A549 (cell line): ENCODE measurements around the gene NR1H2. TPM values are rescaled to one million over a fixed set of nuclear protein-coding genes. Genes with fewer than 3 reads are reported as not detected.

Source experiments
- ATAC-seq, 2 experiments: fragments of 200-7000 bp in 1 of 2; fragments of >200 bp in 1 of 2; cut with Nextera tagmentation in 1 of 2; cut with Tn5 transposase in 1 of 2; 3 replicates each; pipeline versions ENCODE4 v1.8.0 to v1.9.1; 2018 to 2020; ENCODE audit warnings: mild to moderate bottlenecking in 1 of 2, moderate library complexity in 1 of 2
- CTCF ChIA-PET: fragments of 300-600 bp; sonication (Branson Sonifier 250); formaldehyde crosslinking; extraction: SDS; loops from one replicate; lab custom pipeline; 2021; ENCODE audit warnings: antibody characterized with exemption, inconsistent platforms; lab: Yijun Ruan, JAX
- POLR2A ChIA-PET: fragments of 350-600 bp; formaldehyde crosslinking; extraction: SDS; loops from one replicate; lab custom pipeline; 2021; ENCODE audit warnings: antibody characterized with exemption, inconsistent platforms; lab: Yijun Ruan, JAX
- DNase-seq, 2 experiments: peaks; one replicate each; pipeline versions ENCODE4 v3.0.0 to v3.0.0-alpha.2; 2011 to 2016; ENCODE audit warnings: low read depth in 1 of 2, low spot score in 1 of 2
- FAIRE-seq: peaks from 2 replicates; lab custom pipeline; 2011; peaks lifted over from hg19 to GRCh38; lab: Jason Lieb, UNC
- H3K27ac ChIP-seq, 2 experiments: fragments of >200 bp; sonication (Bioruptor Twin); formaldehyde crosslinking; 3 replicates each; pipeline ENCODE4 v1.5.1; 2016 to 2017
- H3K4me1 ChIP-seq: fragments of >200 bp; sonication (Bioruptor Twin); formaldehyde crosslinking; 3 replicates; pipeline ENCODE4 v1.6.1; 2016
- H3K4me2 ChIP-seq: fragments of >200 bp; sonication (Bioruptor Twin); formaldehyde crosslinking; 3 replicates; pipeline ENCODE4 v1.6.1; 2016
- H3K4me3 ChIP-seq: fragments of >200 bp; sonication (Bioruptor Twin); formaldehyde crosslinking; 3 replicates; pipeline ENCODE4 v1.5.1; 2016
- H3K9me3 ChIP-seq: fragments of >200 bp; sonication (Bioruptor Twin); formaldehyde crosslinking; 3 replicates; pipeline ENCODE4 v1.6.1; 2016
- ATOH8 ChIP-seq: fragments of 250-450 bp; sonication (Bioruptor Pico); IDR thresholded peaks from 2 replicates; pipeline ENCODE4 v1.5.0; 2020; ENCODE audit warnings: low read depth, mild to moderate bottlenecking, moderate library complexity
- BHLHE40 ChIP-seq: IDR thresholded peaks from 2 replicates; pipeline ENCODE4 v1.6.1; 2012; ENCODE audit warnings: low read depth, low read length, inconsistent platforms
- CBX2 ChIP-seq: fragments of 200-600 bp; sonication (generic); IDR thresholded peaks from 2 replicates; pipeline ENCODE4 v1.6.1; 2016; ENCODE audit warnings: low read depth, mild to moderate bottlenecking, borderline replicate concordance
- CBX8 ChIP-seq: fragments of 200-600 bp; sonication (generic); IDR thresholded peaks from 2 replicates; pipeline ENCODE4 v1.6.1; 2016
- CEBPB ChIP-seq, 2 experiments: fragments of >200 bp in 1 of 2; sonication (Bioruptor Twin) in 1 of 2; formaldehyde crosslinking in 1 of 2; IDR thresholded peaks; 2 replicates each; pipeline ENCODE4 v1.6.1; 2012 to 2016
- CHD4 ChIP-seq: fragments of 200-600 bp; sonication (generic); IDR thresholded peaks from 2 replicates; pipeline ENCODE4 v1.6.1; 2016; ENCODE audit warnings: antibody characterized with exemption, mild to moderate bottlenecking, borderline replicate concordance
- CTCF ChIP-seq: fragments of >200 bp; sonication (Bioruptor Twin); formaldehyde crosslinking; IDR thresholded peaks from 3 replicates; pipeline ENCODE4 v1.5.1; 2016
- EHF ChIP-seq: fragments of 250-450 bp; sonication (Bioruptor Pico); IDR thresholded peaks from 2 replicates; pipeline ENCODE4 v1.5.0; 2020; ENCODE audit warnings: mild to moderate bottlenecking
- ELK1 ChIP-seq: fragments of 150-350 bp; IDR thresholded peaks from 2 replicates; pipeline ENCODE4 v1.6.1; 2014; ENCODE audit warnings: low read depth, mild to moderate bottlenecking, low read length
- EP300 ChIP-seq, 2 experiments: fragments of >200 bp; sonication (Bioruptor Twin); formaldehyde crosslinking; IDR thresholded peaks; 2 replicates in 1 of 2; 3 replicates in 1 of 2; pipeline ENCODE4 v1.6.1; 2016 to 2017
- GATA3 ChIP-seq: IDR thresholded peaks from 2 replicates; pipeline ENCODE4 v1.6.1; 2012; ENCODE audit warnings: borderline replicate concordance
- HDAC2 ChIP-seq: fragments of 200-600 bp; sonication (generic); IDR thresholded peaks from 2 replicates; pipeline ENCODE4 v1.6.1; 2016
- HEYL ChIP-seq: fragments of 250-450 bp; sonication (Bioruptor Pico); IDR thresholded peaks from 2 replicates; pipeline ENCODE4 v1.8.0; 2021; ENCODE audit warnings: mild to moderate bottlenecking, moderate library complexity
- HOXB5 ChIP-seq: fragments of 250-450 bp; sonication (Bioruptor Pico); IDR thresholded peaks from 2 replicates; pipeline ENCODE4 v1.5.0; 2020; ENCODE audit warnings: mild to moderate bottlenecking, moderate library complexity
- JUN ChIP-seq, 2 experiments: fragments of >200 bp; sonication (Bioruptor Twin); formaldehyde crosslinking; IDR thresholded peaks; 2 replicates in 1 of 2; 3 replicates in 1 of 2; pipeline ENCODE4 v1.6.1; 2016 to 2017
- KDM1A ChIP-seq: fragments of 200-600 bp; sonication (generic); IDR thresholded peaks from 2 replicates; pipeline ENCODE4 v1.6.1; 2016; ENCODE audit warnings: low read depth, mild to moderate bottlenecking
- KDM5A ChIP-seq: fragments of 200-600 bp; sonication (generic); IDR thresholded peaks from 2 replicates; pipeline ENCODE4 v1.6.1; 2016; ENCODE audit warnings: antibody characterized with exemption, mild to moderate bottlenecking
- NFE2L2 ChIP-seq: fragments of 150-350 bp; conservative IDR thresholded peaks from 2 replicates; pipeline ENCODE4 v1.6.1; 2014; ENCODE audit warnings: low read length
- PHF8 ChIP-seq: fragments of 200-600 bp; sonication (generic); IDR thresholded peaks from 2 replicates; pipeline ENCODE4 v1.6.1; 2016; ENCODE audit warnings: low read depth, mild to moderate bottlenecking, antibody characterized with exemption, moderate library complexity, borderline replicate concordance
- POLR2A ChIP-seq: IDR thresholded peaks from 2 replicates; pipeline ENCODE4 v1.6.1; 2012; ENCODE audit warnings: mild to moderate bottlenecking, low read length
- POLR2AphosphoS2 ChIP-seq: conservative IDR thresholded peaks from 2 replicates; pipeline ENCODE4 v1.6.1; 2012; ENCODE audit warnings: low read length, improper control_type of control experiment, inconsistent platforms
- RCOR1 ChIP-seq: fragments of 150-350 bp; IDR thresholded peaks from 2 replicates; pipeline ENCODE4 v1.6.1; 2014; ENCODE audit warnings: antibody characterized with exemption, low read length, low read depth
- REST ChIP-seq: fragments of 200-600 bp; sonication (generic); IDR thresholded peaks from 2 replicates; pipeline ENCODE4 v1.6.1; 2016; ENCODE audit warnings: antibody characterized with exemption, mild to moderate bottlenecking, moderate library complexity
- RFX5 ChIP-seq: fragments of 450-650 bp; IDR thresholded peaks from 2 replicates; pipeline ENCODE4 v1.7.1; 2014; ENCODE audit warnings: antibody characterized with exemption, mild to moderate bottlenecking, moderate library complexity
- RNF2 ChIP-seq: fragments of 200-600 bp; sonication (generic); IDR thresholded peaks from 2 replicates; pipeline ENCODE4 v1.6.1; 2016; ENCODE audit warnings: low read depth, mild to moderate bottlenecking, antibody characterized with exemption, moderate library complexity, borderline replicate concordance
- TFCP2L1 ChIP-seq: fragments of 250-450 bp; sonication (Bioruptor Pico); IDR thresholded peaks from 2 replicates; pipeline ENCODE4 v1.5.0; 2021; ENCODE audit warnings: mild to moderate bottlenecking
- USF2 ChIP-seq: fragments of 450-650 bp; IDR thresholded peaks from 2 replicates; pipeline ENCODE4 v1.6.1; 2014; ENCODE audit warnings: antibody characterized with exemption
- ZSCAN20 ChIP-seq: fragments of 250-450 bp; sonication (Bioruptor Pico); IDR thresholded peaks from 2 replicates; pipeline ENCODE4 v1.8.0; 2022; ENCODE audit warnings: mild to moderate bottlenecking, moderate library complexity
- WGBS: methylation state at CpG from one replicate; pipeline ENCODE4 v1.1.6; 2017; ENCODE audit errors: missing lambda C conversion rate; 5-methylcytosine and 5-hydroxymethylcytosine counted together
- polyA plus RNA-seq, 4 experiments: library from polyadenylated mRNA; depleted of rRNA in 3 of 4; stranded (reverse); fragments of >200 nt; fragmentation: RNase III in 1 of 4; extraction: RNeasy Plus Mini Kit Qiagen cat#74134 plus additional on column Dnase treatment in 1 of 4; gene quantifications; 2 replicates in 3 of 4; 3 replicates in 1 of 4; pipeline ENCODE4 v1.2.3, GENCODE V29; 2011 to 2017
- TF ChIP-seq, protein P1 (sequence below): IDR thresholded peaks from 2 replicates; pipeline ENCODE4 v1.6.1; 2012; ENCODE audit warnings: low read depth, borderline replicate concordance
- TF ChIP-seq, protein P2 (sequence below): fragments of >200 bp; sonication (Bioruptor Twin); formaldehyde crosslinking; IDR thresholded peaks from 2 replicates; pipeline ENCODE4 v1.6.1; 2016
- TF ChIP-seq, protein P3 (sequence below): IDR thresholded peaks from 2 replicates; pipeline ENCODE4 v1.6.1; 2012

NR1H2 gene
- polyA plus RNA-seq, 2 of the 4 experiments (the other 2 are of a cell fraction) = 39.3 to 67.0 TPM

GRCh38 chr19:50431343-50432220, 55.3 kb downstream of the NR1H2 start:
- peak; percentile 83 to 95 for ATAC-seq
- no peak for FAIRE-seq
- Histone ChIP-seq H3K9me3 (no peaks in the 10 kb centered on the region), H3K27ac (peak overlapping the region; percentile 65 to 88), H3K4me3 (peak overlapping the region; percentile 67), H3K4me2 (peak overlapping the region; percentile 96), H3K4me1 (peaks cover 11% of the 10 kb centered on the region)
- DNase-seq = peak; percentile 72 to 90
- ChIA-PET POLR2A (no interaction called here), CTCF (interaction anchor here (0.9 to 3.5 kb wide), 6 partner anchors 16 to 74 kb away, joined by 3 to 19 read pairs (median 4); no protein-coding TSS in a partner anchor)
- 8% methylated on average over 33 of the region's 54 CpGs for WGBS
- TF ChIP-seq POLR2AphosphoS2 = no peak
- TF ChIP-seq, protein P1, sequence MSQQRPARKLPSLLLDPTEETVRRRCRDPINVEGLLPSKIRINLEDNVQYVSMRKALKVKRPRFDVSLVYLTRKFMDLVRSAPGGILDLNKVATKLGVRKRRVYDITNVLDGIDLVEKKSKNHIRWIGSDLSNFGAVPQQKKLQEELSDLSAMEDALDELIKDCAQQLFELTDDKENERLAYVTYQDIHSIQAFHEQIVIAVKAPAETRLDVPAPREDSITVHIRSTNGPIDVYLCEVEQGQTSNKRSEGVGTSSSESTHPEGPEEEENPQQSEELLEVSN = no peak
- TF ChIP-seq CBX8 = no peak
- TF ChIP-seq CHD4 = no peak
- TF ChIP-seq KDM1A = no peak
- no peak for TF ChIP-seq POLR2A
- TF ChIP-seq TFCP2L1 = no peak
- no peak for TF ChIP-seq CEBPB (IDR thresholded peaks at IDR 0.05)
- TF ChIP-seq NFE2L2 = no peak
- TF ChIP-seq RNF2 = 0 out of 2 replicates have a peak, but pooled peaks have one; percentile 39
- no peak for TF ChIP-seq ZSCAN20 (CRISPR knock-in tag)
- peak; percentile 67 for TF ChIP-seq REST
- no peak for TF ChIP-seq CTCF
- TF ChIP-seq USF2 = 0 out of 2 replicates have a peak, but pooled peaks have one; percentile 12
- TF ChIP-seq HDAC2 = no peak
- no peak for TF ChIP-seq ATOH8 (CRISPR knock-in tag)
- TF ChIP-seq, protein P2, sequence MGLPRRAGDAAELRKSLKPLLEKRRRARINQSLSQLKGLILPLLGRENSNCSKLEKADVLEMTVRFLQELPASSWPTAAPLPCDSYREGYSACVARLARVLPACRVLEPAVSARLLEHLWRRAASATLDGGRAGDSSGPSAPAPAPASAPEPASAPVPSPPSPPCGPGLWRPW = no peak
- TF ChIP-seq, protein P3, sequence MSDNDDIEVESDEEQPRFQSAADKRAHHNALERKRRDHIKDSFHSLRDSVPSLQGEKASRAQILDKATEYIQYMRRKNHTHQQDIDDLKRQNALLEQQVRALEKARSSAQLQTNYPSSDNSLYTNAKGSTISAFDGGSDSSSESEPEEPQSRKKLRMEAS = 0 out of 2 replicates have a peak, but pooled peaks have one; percentile 17
- no peak for TF ChIP-seq BHLHE40
- no peak for TF ChIP-seq EP300 (IDR thresholded peaks at IDR 0.05)
- no peak for TF ChIP-seq CBX2
- TF ChIP-seq EHF (CRISPR knock-in tag) = no peak
- peak; percentile 100 for TF ChIP-seq RFX5
- 0 out of 5 replicates have a peak, but pooled peaks of 1 of the 2 experiments have one; percentile 17 for TF ChIP-seq JUN (IDR thresholded peaks at IDR 0.05)
- no peak for TF ChIP-seq GATA3
- TF ChIP-seq HOXB5 (CRISPR knock-in tag) = no peak
- TF ChIP-seq PHF8 = peak; percentile 32; the same call in 1 of the 2 replicates
- no peak for TF ChIP-seq RCOR1
- no peak for TF ChIP-seq KDM5A
- TF ChIP-seq HEYL (CRISPR knock-in tag) = no peak
- TF ChIP-seq ELK1 = no peak
